ENCODE measurements around the gene NUCB1.

DNA sequence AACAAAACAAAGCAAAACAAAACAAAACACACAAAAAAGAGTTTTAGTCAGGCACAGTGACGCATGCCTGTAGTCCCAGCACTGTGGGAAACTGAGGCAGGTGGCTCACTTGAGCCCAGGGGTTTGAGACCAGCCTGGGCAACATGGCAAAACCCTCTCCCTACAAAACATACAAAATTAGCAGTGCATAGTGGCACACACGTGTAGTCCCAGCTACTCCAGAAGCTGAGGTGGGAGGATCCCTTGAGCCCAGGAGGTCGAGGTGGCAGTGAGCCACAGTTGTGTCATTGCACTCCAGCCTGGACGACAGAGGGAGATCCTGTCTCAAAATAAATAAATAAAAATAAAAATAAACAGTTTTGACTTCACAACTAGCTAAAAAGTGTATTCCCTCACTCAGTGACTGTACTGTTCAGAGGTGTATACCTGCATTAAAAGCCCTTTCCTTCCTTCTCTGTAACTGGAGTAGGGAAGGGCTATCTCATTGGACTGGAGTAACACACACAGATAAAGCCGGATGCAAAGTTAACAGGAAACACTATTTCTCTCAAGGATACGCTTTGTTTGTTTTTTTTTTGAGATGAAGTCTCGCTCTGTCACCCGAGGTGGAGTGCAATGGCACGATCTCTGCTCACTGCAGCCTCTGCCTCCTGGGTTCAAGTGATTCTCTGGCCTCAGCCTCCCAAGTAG is 50.9 kb downstream of the NUCB1 start:
- TF ChIP-seq, protein P1, sequence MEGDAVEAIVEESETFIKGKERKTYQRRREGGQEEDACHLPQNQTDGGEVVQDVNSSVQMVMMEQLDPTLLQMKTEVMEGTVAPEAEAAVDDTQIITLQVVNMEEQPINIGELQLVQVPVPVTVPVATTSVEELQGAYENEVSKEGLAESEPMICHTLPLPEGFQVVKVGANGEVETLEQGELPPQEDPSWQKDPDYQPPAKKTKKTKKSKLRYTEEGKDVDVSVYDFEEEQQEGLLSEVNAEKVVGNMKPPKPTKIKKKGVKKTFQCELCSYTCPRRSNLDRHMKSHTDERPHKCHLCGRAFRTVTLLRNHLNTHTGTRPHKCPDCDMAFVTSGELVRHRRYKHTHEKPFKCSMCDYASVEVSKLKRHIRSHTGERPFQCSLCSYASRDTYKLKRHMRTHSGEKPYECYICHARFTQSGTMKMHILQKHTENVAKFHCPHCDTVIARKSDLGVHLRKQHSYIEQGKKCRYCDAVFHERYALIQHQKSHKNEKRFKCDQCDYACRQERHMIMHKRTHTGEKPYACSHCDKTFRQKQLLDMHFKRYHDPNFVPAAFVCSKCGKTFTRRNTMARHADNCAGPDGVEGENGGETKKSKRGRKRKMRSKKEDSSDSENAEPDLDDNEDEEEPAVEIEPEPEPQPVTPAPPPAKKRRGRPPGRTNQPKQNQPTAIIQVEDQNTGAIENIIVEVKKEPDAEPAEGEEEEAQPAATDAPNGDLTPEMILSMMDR (IDR thresholded peaks at IDR 0.05; ENCODE audit: insufficient read depth, low read length, poor library complexity, severe bottlenecking), result no peak
- no peak for TF ChIP-seq EZH2phosphoT487 (conservative IDR thresholded peaks at IDR 0.05; ENCODE audit: low read length)
